Measurements from ENCODE around the gene PAX4.

Gene PAX4

DNA sequence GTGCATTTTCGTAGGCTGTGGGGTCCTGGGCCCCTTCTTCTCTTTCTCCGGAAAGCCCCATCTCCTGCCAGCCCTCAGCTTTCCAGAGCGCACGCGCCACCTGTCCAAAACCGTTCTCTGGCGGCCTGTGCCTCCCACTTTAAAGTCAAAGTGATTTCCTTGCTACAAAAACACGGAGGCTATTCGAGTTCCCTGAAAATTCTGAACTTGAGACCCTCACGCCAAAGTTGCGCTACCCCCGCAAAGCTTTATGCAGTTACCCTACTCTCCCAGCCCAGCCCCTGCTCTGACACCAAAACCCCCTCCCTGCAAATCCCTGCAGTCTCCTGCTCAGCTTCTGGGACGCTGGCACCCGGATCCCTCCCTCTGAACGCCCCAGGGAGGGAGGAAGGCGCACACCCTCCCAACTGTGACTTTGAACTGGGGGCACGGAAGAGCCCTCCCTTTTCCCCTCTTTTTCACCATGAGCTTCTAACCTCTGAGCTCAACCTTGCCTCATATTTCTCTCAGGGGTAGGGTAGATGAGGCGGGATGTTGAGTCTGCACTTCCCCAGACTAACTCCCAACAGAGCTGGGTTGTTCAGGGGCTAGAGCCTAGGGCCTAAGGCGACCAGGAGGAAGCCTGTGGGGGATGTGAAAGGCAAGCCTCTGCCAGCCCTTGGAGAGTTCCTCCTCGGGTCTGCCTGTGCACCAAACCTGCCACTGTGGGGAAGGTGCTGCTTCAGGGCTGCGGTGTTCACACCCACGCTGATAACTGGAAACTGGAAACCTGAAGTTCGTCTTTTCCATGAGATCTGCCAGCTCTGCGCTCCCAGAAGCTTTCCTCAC lies 2.7 kb upstream of the PAX4 start:
- H3K27me3 ChIP-seq (ENCODE audit: control insufficient read depth, insufficient read depth, low read length): peaks cover 57% of the 10 kb centered on the region
- peak overlapping the region; percentile 42 for H3K9ac ChIP-seq (ENCODE audit: low read depth, low read length)
- peak overlapping the region; percentile 79 for H3K4me3 ChIP-seq (ENCODE audit: low read depth, low read length)

DNA sequence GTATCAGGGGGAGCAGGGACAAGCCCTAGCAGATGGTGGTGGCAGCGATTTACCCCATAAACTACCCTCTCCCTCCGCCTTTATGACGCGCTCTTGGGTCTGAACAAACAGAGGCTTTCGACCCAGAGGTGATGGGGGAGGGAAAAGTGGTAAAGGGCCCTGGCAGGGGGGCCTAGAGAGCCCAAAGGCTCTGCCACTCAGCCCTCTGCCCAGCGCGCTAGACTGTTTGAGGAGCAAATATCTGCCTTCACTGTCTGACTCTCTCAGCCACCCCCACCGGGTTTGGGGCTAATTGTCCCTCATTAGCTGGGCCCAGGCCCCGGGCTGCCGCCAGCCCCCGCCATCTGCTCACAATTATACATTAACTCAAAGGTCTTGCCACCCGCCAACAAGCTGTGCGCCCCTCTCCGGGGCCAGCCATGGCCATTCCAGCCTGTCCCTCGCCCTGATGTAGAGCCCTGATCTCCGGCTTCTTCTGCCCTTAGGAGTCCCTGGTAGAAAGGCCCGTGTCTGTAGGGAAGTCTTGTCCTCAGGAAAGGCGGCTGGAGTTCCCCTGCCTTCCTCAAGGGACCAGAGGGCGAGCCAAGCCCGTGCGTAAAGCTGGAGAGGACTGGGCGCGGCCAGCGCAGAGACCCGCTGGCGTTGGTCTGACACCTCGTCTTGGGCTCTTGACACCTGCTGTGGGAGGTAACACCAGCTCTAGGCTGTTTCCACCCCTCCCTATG lies 1.9 kb upstream of the PAX4 start:
- H3K9me3 ChIP-seq (ENCODE audit: control insufficient read depth, insufficient read depth, low read length): no peaks in the 10 kb centered on the region
- H3K27me3 ChIP-seq (ENCODE audit: control insufficient read depth, insufficient read depth, low read length): peaks cover 59% of the 10 kb centered on the region
- no peaks in the 10 kb centered on the region for H3K36me3 ChIP-seq (ENCODE audit: control insufficient read depth, insufficient read depth, low read length)
- peaks cover 4% of the 10 kb centered on the region for H3K4me1 ChIP-seq (ENCODE audit: control insufficient read depth, insufficient read depth, low read length)
- H3K9ac ChIP-seq (ENCODE audit: low read depth, low read length): peak overlapping the region; percentile 54
- peak overlapping the region; percentile 79 for H3K4me3 ChIP-seq (ENCODE audit: low read depth, low read length)

More for the DNA sequence above, 2.7 kb upstream of the PAX4 start:
- Histone ChIP-seq H3K9me3 (ENCODE audit: control insufficient read depth, insufficient read depth, low read length) (no peaks in the 10 kb centered on the region), H3K36me3 (ENCODE audit: control insufficient read depth, insufficient read depth, low read length) (no peaks in the 10 kb centered on the region), H3K4me1 (ENCODE audit: control insufficient read depth, insufficient read depth, low read length) (peaks cover 4% of the 10 kb centered on the region)

DNA sequence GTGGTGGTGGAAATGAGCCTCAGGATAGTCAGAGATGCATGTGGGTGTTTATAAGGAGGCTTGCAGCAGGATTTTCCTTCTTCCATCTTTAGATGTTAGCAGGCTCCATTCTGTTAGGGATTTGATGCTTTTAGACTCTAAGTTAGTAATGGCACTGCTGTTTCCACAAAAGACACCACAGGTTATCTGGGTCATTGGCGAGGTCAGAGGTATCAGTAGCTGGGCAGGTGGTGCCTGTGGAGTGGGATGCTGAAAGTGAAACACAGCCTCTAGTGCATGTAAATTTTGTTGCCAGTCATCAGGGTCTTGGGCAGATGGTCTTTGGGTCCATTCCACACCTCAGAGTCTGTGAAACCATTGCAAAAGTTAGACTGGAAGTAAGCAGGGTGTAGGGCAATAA lies 833 bp upstream of the PAX4 start:
- Histone ChIP-seq H3K4me1 (ENCODE audit: control insufficient read depth, insufficient read depth, low read length) (peaks cover 4% of the 10 kb centered on the region), H3K27me3 (ENCODE audit: control insufficient read depth, insufficient read depth, low read length) (peaks cover 69% of the 10 kb centered on the region), H3K4me3 (ENCODE audit: low read depth, low read length) (no peak overlapping the region), H3K9me3 (ENCODE audit: control insufficient read depth, insufficient read depth, low read length) (no peaks in the 10 kb centered on the region), H3K9ac (ENCODE audit: low read depth, low read length) (no peak overlapping the region), H3K36me3 (ENCODE audit: control insufficient read depth, insufficient read depth, low read length) (no peaks in the 10 kb centered on the region)

DNA sequence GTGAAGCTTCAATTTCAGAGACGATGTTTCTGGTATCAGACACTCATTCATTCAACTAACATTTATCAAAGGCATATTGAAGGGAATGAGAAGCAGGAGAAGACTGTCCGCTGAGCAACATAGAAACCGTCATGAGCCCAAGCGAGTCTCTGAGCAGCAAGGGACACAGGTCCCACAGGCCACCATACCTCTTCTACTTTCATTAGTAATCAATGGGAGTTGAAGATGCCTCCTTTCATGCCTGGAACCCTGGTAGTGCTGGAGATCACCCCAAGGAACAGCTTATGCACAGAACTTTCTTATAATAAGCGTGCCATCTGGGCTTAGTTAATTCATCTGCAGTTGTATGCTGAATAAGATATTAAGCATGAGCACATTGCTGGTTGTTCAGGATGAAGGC lies 1.2 kb downstream of the PAX4 start:
- H3K36me3 ChIP-seq (ENCODE audit: control insufficient read depth, insufficient read depth, low read length): no peaks in the 10 kb centered on the region
- peaks cover 67% of the 10 kb centered on the region for H3K27me3 ChIP-seq (ENCODE audit: control insufficient read depth, insufficient read depth, low read length)
- peaks cover 4% of the 10 kb centered on the region for H3K4me1 ChIP-seq (ENCODE audit: control insufficient read depth, insufficient read depth, low read length)
- no peaks in the 10 kb centered on the region for H3K9me3 ChIP-seq (ENCODE audit: control insufficient read depth, insufficient read depth, low read length)
- H3K9ac ChIP-seq (ENCODE audit: low read depth, low read length): no peak overlapping the region
- H3K4me3 ChIP-seq (ENCODE audit: low read depth, low read length): no peak overlapping the region

DNA sequence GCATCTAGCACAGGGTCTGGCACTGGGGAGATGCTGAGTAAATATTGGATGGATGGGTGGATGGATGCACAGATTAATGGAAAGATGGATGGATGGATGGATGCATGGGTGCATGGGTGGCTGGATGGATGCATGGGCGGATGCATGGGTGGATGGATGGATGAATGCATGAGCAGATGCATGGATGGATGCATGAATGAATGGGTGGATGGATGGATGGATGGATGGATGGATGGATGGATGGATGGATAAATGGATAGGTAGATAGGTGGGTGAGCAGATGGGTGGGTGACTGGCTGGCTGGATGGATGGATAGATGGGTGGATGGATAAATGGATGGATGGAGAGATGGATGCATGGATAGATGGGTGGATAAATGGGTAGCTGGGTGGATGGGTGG lies 5.7 kb downstream of the PAX4 start:
- Histone ChIP-seq H3K4me3 (ENCODE audit: low read depth, low read length) (no peak overlapping the region), H3K9ac (ENCODE audit: low read depth, low read length) (no peak overlapping the region), H3K27me3 (ENCODE audit: control insufficient read depth, insufficient read depth, low read length) (peaks cover 29% of the 10 kb centered on the region), H3K36me3 (ENCODE audit: control insufficient read depth, insufficient read depth, low read length) (no peaks in the 10 kb centered on the region), H3K9me3 (ENCODE audit: control insufficient read depth, insufficient read depth, low read length) (no peaks in the 10 kb centered on the region), H3K4me1 (ENCODE audit: control insufficient read depth, insufficient read depth, low read length) (no peaks in the 10 kb centered on the region)

DNA sequence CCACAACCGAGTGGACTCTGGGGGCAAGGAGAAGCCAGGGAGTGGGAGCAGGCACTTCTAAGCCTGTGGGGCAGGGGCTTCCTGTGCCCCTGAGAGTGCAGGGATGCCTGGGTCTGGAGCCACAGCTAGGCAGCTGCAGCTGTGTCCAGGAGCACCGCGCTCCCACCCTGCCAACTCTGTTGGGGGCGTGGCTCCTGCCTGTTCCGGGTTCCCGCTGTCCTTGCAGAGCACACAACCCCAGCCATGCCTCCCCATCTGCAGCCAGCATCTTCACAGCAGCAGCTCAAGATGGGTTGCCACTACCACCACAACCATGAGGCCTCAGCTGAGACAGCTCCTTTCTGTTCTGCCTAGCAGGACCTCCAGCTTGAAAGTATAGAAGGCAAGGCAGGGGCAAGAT lies 8.6 kb downstream of the PAX4 start:
- Histone ChIP-seq H3K9ac (ENCODE audit: low read depth, low read length) (no peak overlapping the region), H3K4me1 (ENCODE audit: control insufficient read depth, insufficient read depth, low read length) (no peaks in the 10 kb centered on the region), H3K4me3 (ENCODE audit: low read depth, low read length) (no peak overlapping the region), H3K9me3 (ENCODE audit: control insufficient read depth, insufficient read depth, low read length) (no peaks in the 10 kb centered on the region), H3K36me3 (ENCODE audit: control insufficient read depth, insufficient read depth, low read length) (no peaks in the 10 kb centered on the region), H3K27me3 (ENCODE audit: control insufficient read depth, insufficient read depth, low read length) (peaks cover 5% of the 10 kb centered on the region)

DNA sequence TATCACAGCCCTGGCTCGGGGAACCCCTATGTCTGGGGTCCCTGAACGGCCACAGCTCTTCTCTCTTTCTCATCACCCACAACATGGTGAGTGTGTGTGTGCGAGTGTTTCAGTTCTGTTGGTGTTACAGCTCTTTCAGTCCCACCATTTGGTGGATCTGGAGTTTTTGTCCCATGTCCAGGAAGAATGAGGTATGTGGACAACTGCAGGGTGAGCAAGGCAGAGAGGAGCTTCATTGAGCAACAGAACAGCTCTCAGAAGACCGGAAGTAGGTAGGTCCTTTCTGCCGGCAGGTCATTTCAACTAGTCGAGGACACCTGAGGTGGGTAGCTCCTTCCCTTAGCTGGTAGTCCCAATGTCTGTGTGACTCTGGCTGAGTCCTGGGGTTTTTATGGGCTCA lies 9.5 kb downstream of the PAX4 start:
- no peaks in the 10 kb centered on the region for H3K9me3 ChIP-seq (ENCODE audit: control insufficient read depth, insufficient read depth, low read length)
- no peak overlapping the region for H3K9ac ChIP-seq (ENCODE audit: low read depth, low read length)
- H3K27me3 ChIP-seq (ENCODE audit: control insufficient read depth, insufficient read depth, low read length): no peaks in the 10 kb centered on the region
- no peaks in the 10 kb centered on the region for H3K4me1 ChIP-seq (ENCODE audit: control insufficient read depth, insufficient read depth, low read length)
- H3K4me3 ChIP-seq (ENCODE audit: low read depth, low read length): no peak overlapping the region
- no peaks in the 10 kb centered on the region for H3K36me3 ChIP-seq (ENCODE audit: control insufficient read depth, insufficient read depth, low read length)

DNA sequence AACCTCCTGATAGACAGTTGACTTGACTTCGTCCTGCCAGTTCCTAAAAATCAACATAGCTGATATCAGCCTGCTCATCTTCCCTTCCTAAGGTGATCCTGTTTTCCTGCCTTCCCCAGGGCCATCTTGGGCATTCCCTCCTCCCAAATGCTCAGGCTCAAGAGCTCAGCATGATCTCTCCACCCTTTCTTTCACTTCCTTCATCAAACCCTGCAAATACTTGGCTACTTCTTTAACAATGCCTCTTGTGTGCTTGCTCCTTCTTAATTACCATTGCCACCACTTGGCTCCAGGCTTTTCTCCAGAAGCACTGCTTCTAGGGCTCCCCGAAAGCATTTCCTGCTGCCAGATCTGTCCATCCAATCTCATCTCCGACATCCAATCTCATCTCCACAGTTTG lies 17.1 kb downstream of the PAX4 start:
- H3K4me1 ChIP-seq (ENCODE audit: control insufficient read depth, insufficient read depth, low read length): peaks cover 10% of the 10 kb centered on the region
- H3K27me3 ChIP-seq (ENCODE audit: control insufficient read depth, insufficient read depth, low read length): peaks cover 4% of the 10 kb centered on the region
- H3K9me3 ChIP-seq (ENCODE audit: control insufficient read depth, insufficient read depth, low read length): no peaks in the 10 kb centered on the region
- H3K4me3 ChIP-seq (ENCODE audit: low read depth, low read length): no peak overlapping the region
- H3K9ac ChIP-seq (ENCODE audit: low read depth, low read length): no peak overlapping the region
- no peaks in the 10 kb centered on the region for H3K36me3 ChIP-seq (ENCODE audit: control insufficient read depth, insufficient read depth, low read length)

DNA sequence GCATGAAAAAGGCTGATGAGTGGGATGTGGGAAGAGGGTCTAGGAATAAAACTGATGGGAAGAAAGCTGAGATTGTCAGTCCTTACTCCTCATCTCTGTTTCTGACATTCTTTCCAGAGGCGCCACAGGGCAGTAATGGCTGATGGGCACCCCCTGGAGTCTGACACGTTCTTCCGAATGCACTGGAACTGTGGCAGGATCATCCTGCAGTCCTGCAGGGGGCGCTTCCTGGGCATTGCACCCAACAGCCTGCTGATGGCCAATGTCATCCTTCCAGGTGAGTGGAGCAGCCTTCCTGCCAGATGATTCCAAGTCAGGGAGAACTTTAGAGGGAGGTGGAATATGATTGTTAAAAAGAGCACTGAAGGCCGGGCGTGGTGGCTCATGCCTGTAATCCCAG lies 19.6 kb downstream of the PAX4 start:
- Histone ChIP-seq H3K4me3 (ENCODE audit: low read depth, low read length) (no peak overlapping the region), H3K36me3 (ENCODE audit: control insufficient read depth, insufficient read depth, low read length) (no peaks in the 10 kb centered on the region), H3K27me3 (ENCODE audit: control insufficient read depth, insufficient read depth, low read length) (peaks cover 6% of the 10 kb centered on the region), H3K9me3 (ENCODE audit: control insufficient read depth, insufficient read depth, low read length) (no peaks in the 10 kb centered on the region), H3K9ac (ENCODE audit: low read depth, low read length) (no peak overlapping the region), H3K4me1 (ENCODE audit: control insufficient read depth, insufficient read depth, low read length) (peaks cover 10% of the 10 kb centered on the region)

DNA sequence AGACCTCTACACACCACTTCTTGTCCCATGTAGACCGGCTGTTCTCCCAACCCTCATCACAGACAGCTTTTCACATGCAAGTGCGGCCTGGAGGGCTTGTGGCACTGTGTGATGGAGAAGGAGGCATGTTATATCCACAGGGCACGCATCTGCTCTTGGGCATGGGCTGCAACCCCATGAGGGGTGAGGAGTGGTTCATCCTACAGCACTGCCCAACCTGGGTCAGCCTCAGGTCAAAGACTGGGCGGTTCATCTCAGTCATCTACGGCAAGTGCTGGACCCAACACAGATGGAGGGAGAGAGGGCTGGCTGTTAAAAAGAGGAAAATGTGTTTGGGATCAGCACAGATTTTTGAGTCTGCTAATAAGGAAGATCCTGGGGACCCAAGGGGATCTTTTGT lies 22.2 kb downstream of the PAX4 start:
- no peak overlapping the region for H3K9ac ChIP-seq (ENCODE audit: low read depth, low read length)
- peaks cover 11% of the 10 kb centered on the region for H3K36me3 ChIP-seq (ENCODE audit: control insufficient read depth, insufficient read depth, low read length)
- peaks cover 6% of the 10 kb centered on the region for H3K27me3 ChIP-seq (ENCODE audit: control insufficient read depth, insufficient read depth, low read length)
- H3K4me1 ChIP-seq (ENCODE audit: control insufficient read depth, insufficient read depth, low read length): peaks cover 5% of the 10 kb centered on the region
- no peaks in the 10 kb centered on the region for H3K9me3 ChIP-seq (ENCODE audit: control insufficient read depth, insufficient read depth, low read length)
- H3K4me3 ChIP-seq (ENCODE audit: low read depth, low read length): no peak overlapping the region

DNA sequence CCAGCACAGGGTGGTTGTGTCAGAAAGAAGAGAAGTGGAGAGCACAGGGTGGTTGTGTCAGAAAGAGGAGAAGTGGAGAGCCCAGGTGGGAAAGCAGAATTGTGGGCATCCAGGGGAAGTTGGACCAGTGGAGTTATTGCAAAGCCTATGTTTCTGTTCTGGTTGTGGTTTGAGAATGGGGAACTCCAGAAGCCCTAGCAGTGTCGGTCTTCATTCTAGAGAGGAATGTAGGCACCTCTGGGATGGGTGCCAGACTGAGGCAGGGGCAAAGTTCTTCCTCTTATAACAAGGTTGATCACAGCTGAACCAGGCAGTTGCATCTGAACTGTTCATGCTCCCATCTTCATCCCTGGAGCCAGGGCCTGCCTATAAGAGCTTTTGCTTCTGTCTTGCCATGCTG lies 23.5 kb downstream of the PAX4 start:
- H3K27me3 ChIP-seq (ENCODE audit: control insufficient read depth, insufficient read depth, low read length): peaks cover 6% of the 10 kb centered on the region
- H3K36me3 ChIP-seq (ENCODE audit: control insufficient read depth, insufficient read depth, low read length): peaks cover 17% of the 10 kb centered on the region
- H3K4me1 ChIP-seq (ENCODE audit: control insufficient read depth, insufficient read depth, low read length): peaks cover 3% of the 10 kb centered on the region
- H3K4me3 ChIP-seq (ENCODE audit: low read depth, low read length): no peak overlapping the region
- H3K9ac ChIP-seq (ENCODE audit: low read depth, low read length): no peak overlapping the region
- H3K9me3 ChIP-seq (ENCODE audit: control insufficient read depth, insufficient read depth, low read length): no peaks in the 10 kb centered on the region

DNA sequence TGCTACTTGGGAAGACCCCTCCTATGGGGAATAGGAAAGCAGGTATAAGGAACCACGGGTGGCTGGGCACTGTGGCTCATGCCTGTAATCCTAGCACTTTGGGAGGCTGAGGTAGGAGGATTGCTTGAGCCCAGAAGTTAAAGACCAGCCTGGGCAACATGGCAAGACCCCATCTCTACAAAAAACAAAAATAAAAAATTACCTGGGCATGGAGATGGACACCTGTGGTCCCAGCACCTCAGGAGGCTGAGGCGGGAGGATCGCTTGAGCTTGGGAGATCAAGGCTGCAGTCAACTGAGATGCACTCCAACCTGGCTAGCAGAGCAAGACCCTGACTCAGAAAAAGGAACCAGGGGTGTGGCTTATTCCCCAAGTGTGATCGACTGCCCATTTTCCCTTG lies 25.4 kb downstream of the PAX4 start:
- peaks cover 10% of the 10 kb centered on the region for H3K27me3 ChIP-seq (ENCODE audit: control insufficient read depth, insufficient read depth, low read length)

More for the DNA sequence above, 25.4 kb downstream of the PAX4 start:
- H3K36me3 ChIP-seq (ENCODE audit: control insufficient read depth, insufficient read depth, low read length): peaks cover 17% of the 10 kb centered on the region
- no peak overlapping the region for H3K4me3 ChIP-seq (ENCODE audit: low read depth, low read length)
- H3K9me3 ChIP-seq (ENCODE audit: control insufficient read depth, insufficient read depth, low read length): no peaks in the 10 kb centered on the region
- no peaks in the 10 kb centered on the region for H3K4me1 ChIP-seq (ENCODE audit: control insufficient read depth, insufficient read depth, low read length)
- no peak overlapping the region for H3K9ac ChIP-seq (ENCODE audit: low read depth, low read length)
